HG03175 (cell line): ENCODE data around the gene NCBP2.

ENCODE experiments used
- ATAC-seq: cut with Tn5 transposase; IDR thresholded peaks from one replicate; pipeline ENCODE4 v1.9.1; 2021; ENCODE audit warnings: mild to moderate bottlenecking, moderate library complexity; ENCODE audit not compliant: unreplicated experiment

The NCBP2 gene

GRCh38 chr3:196942226-196942914, at the start of gene NCBP2:
NCBP2 (minus strand) TSS chr3:196942528; CDS start chr3:196942503, 25 bp downstream.
- peak; percentile 94 for ATAC-seq

GRCh38 chr3:196991581-196992460, 49.5 kb upstream of the NCBP2 start:
- no peak for ATAC-seq

GRCh38 chr3:196990601-196991007, 48.3 kb upstream of the NCBP2 start:
- ATAC-seq = no peak

GRCh38 chr3:196989721-196990262, 47.5 kb upstream of the NCBP2 start:
- no peak for ATAC-seq

- no peak for ATAC-seq
Measured at GRCh38 chr3:196988241-196989029, 46.1 kb upstream of the NCBP2 start.

- ATAC-seq = no peak
Measured at GRCh38 chr3:196987022-196987421, 44.7 kb upstream of the NCBP2 start.

- ATAC-seq = no peak
Measured at GRCh38 chr3:196985954-196986885, 43.9 kb upstream of the NCBP2 start.

GRCh38 chr3:196985298-196985697, 43.0 kb upstream of the NCBP2 start:
- ATAC-seq = no peak

GRCh38 chr3:196983186-196983585, 40.9 kb upstream of the NCBP2 start:
- no peak for ATAC-seq

- ATAC-seq = no peak
Measured at GRCh38 chr3:196981657-196982056, 39.3 kb upstream of the NCBP2 start.

GRCh38 chr3:196979545-196979944, 37.2 kb upstream of the NCBP2 start:
- ATAC-seq = no peak

- ATAC-seq = no peak
Measured at GRCh38 chr3:196976941-196977340, 34.6 kb upstream of the NCBP2 start.

GRCh38 chr3:196975349-196975748, 33.0 kb upstream of the NCBP2 start:
- ATAC-seq = no peak

GRCh38 chr3:196974661-196975060, 32.3 kb upstream of the NCBP2 start:
- ATAC-seq = no peak

GRCh38 chr3:196971094-196971698, 28.9 kb upstream of the NCBP2 start:
- no peak for ATAC-seq

GRCh38 chr3:196970547-196971093, 28.3 kb upstream of the NCBP2 start:
- no peak for ATAC-seq

GRCh38 chr3:196969660-196970546, 27.6 kb upstream of the NCBP2 start:
- ATAC-seq = peak; percentile 51

GRCh38 chr3:196969134-196969659, 26.9 kb upstream of the NCBP2 start:
- peak; percentile 43 for ATAC-seq
